HepG2 (cell line): ENCODE measurements around the gene CDH13. TPM values are rescaled to one million over a fixed set of nuclear protein-coding genes. Genes with fewer than 3 reads are reported as not detected.

Source experiments
- ATAC-seq: fragments of 200-7000 bp; cut with Tn5 transposase; 3 replicates; pipeline ENCODE4 v1.9.1; 2020; ENCODE audit warnings: mild to moderate bottlenecking, moderate library complexity
- BruUV-seq: library from RNA; stranded (reverse); fragments of 400-500 nt; replicated peaks from 2 replicates; lab custom pipeline; 2021; lab: Mats Ljungman, UMichigan
- CTCF ChIA-PET: fragments of 300-600 bp; formaldehyde crosslinking; extraction: SDS; loops from one replicate; lab custom pipeline; 2021; ENCODE audit warnings: low total read pairs, inconsistent platforms, low intra/inter-chr PET ratio; lab: Yijun Ruan, JAX
- POLR2A ChIA-PET: fragments of 350-600 bp; sonication (Branson Sonifier 250); formaldehyde crosslinking; loops from one replicate; lab custom pipeline; 2020; ENCODE audit warnings: antibody characterized with exemption, inconsistent platforms; lab: Yijun Ruan, JAX
- DNase-seq: peaks from one replicate; pipeline ENCODE4 v3.0.0-alpha.2; 2015; ENCODE audit warnings: low spot score
- FAIRE-seq: peaks from 3 replicates; lab custom pipeline; 2011; peaks lifted over from hg19 to GRCh38; lab: Jason Lieb, UNC
- H2AFZ ChIP-seq: one replicate; pipeline ENCODE4 v1.6.1; 2011; ENCODE audit warnings: low read length, inconsistent platforms
- H3K27ac ChIP-seq: fragments of 300-600 bp; 3 replicates; pipeline ENCODE4 v1.8.0; 2011; ENCODE audit warnings: mixed run types, mild to moderate bottlenecking, mixed read lengths, low read length, inconsistent platforms; ENCODE audit not compliant: insufficient read depth; ENCODE audit errors: extremely low read length
- H3K27me3 ChIP-seq, 2 experiments: fragments of 200-600 bp in 1 of 2; 2 replicates in 1 of 2; 3 replicates in 1 of 2; pipeline versions ENCODE4 v1.6.0 to v1.8.0; 2011; ENCODE audit warnings: low read length in 2 of 2, mild to moderate bottlenecking in 2 of 2, moderate library complexity in 2 of 2, inconsistent platforms in 1 of 2; ENCODE audit not compliant: insufficient read depth in 2 of 2, control insufficient read depth in 1 of 2
- H3K36me3 ChIP-seq, 2 experiments: fragments of 200-600 bp in 1 of 2; replicated peaks in 1 of 2; 2 replicates in 1 of 2; 3 replicates in 1 of 2; pipeline versions ENCODE4 v1.5.1 to v1.8.0; 2011; ENCODE audit warnings: low read length in 2 of 2, inconsistent platforms in 1 of 2; ENCODE audit not compliant: insufficient read depth in 2 of 2, control insufficient read depth in 1 of 2
- H3K4me1 ChIP-seq: 2 replicates; pipeline ENCODE4 v1.5.1; 2012; ENCODE audit warnings: low read length, inconsistent platforms; ENCODE audit not compliant: insufficient read depth
- H3K4me2 ChIP-seq: 2 replicates; pipeline ENCODE4 v1.6.0; 2011; ENCODE audit warnings: low read depth, low read length, inconsistent platforms
- H3K4me3 ChIP-seq, 3 experiments: fragments of 200-600 bp in 1 of 3; sonication (generic), shearing (Covaris generic) in 1 of 3; replicated peaks in 1 of 3; 2 replicates each; pipeline ENCODE4 v1.5.1; 2011 to 2016; ENCODE audit warnings: low read length in 3 of 3, inconsistent platforms in 2 of 3, low read depth in 2 of 3, mild to moderate bottlenecking in 2 of 3, control low read depth in 1 of 3, mixed read lengths in 1 of 3; ENCODE audit not compliant: insufficient read depth in 1 of 3
- H3K79me2 ChIP-seq: one replicate; pipeline ENCODE4 v1.6.1; 2011; ENCODE audit warnings: low read length, inconsistent platforms; ENCODE audit not compliant: insufficient read depth
- H3K9ac ChIP-seq: 2 replicates; pipeline ENCODE4 v1.6.0; 2011; ENCODE audit warnings: mild to moderate bottlenecking, low read depth, low read length, inconsistent platforms; ENCODE audit not compliant: insufficient read depth
- H3K9me3 ChIP-seq: 2 replicates; pipeline ENCODE4 v1.5.1; 2012; ENCODE audit warnings: mild to moderate bottlenecking, low read length
- H4K20me1 ChIP-seq: 2 replicates; pipeline ENCODE4 v1.6.0; 2011; ENCODE audit warnings: inconsistent platforms, mild to moderate bottlenecking, low read length, moderate library complexity; ENCODE audit not compliant: insufficient read depth
- AKNA ChIP-seq: sonication (generic); formaldehyde crosslinking; IDR thresholded peaks from 2 replicates; pipeline ENCODE4 v1.4.0; 2020; ENCODE audit warnings: missing genetic modification reagents, borderline replicate concordance
- ATF1 ChIP-seq: IDR thresholded peaks from 2 replicates; pipeline ENCODE4 v1.6.1; 2016; ENCODE audit warnings: mild to moderate bottlenecking, control low read depth
- BRCA1 ChIP-seq: sonication (generic); formaldehyde crosslinking; IDR thresholded peaks from 2 replicates; pipeline ENCODE4 v1.4.0; 2020; ENCODE audit warnings: missing genetic modification reagents
- HNF1B ChIP-seq: sonication (generic); formaldehyde crosslinking; IDR thresholded peaks from 2 replicates; pipeline ENCODE4 v1.5.1; 2020; ENCODE audit warnings: mild to moderate bottlenecking, moderate library complexity, missing genetic modification reagents
- PRDM15 ChIP-seq: sonication (generic); formaldehyde crosslinking; IDR thresholded peaks from 2 replicates; pipeline ENCODE4 v1.4.0; 2020; ENCODE audit warnings: missing genetic modification reagents
- SIX4 ChIP-seq: sonication (generic); formaldehyde crosslinking; IDR thresholded peaks from 2 replicates; pipeline ENCODE4 v1.4.0; 2020; ENCODE audit warnings: missing genetic modification reagents
- ZBTB1 ChIP-seq: sonication (generic); formaldehyde crosslinking; IDR thresholded peaks from 2 replicates; pipeline ENCODE4 v1.4.0; 2020; ENCODE audit warnings: missing genetic modification reagents, borderline replicate concordance
- whole genome bisulfite sequencing: methylation state at CpG from one replicate; pipeline ENCODE4 v1.1.6; 2017; ENCODE audit warnings: low lambda C conversion rate; 5-methylcytosine and 5-hydroxymethylcytosine counted together
- in situ Hi-C: cut with HindIII; loops from 2 replicates; pipeline ENCODE4 v1.10.0; 2017; ENCODE audit warnings: low pct_unique_long_range_greater_than_20kb; ENCODE audit not compliant: extremely low pct_ligation_motif_present
- intact Hi-C: fragments of 100-400 bp; cut with micrococcal nuclease; formaldehyde crosslinking; loops from one replicate; pipeline ENCODE4 v1.10.0; 2022; ENCODE audit not compliant: unreplicated experiment
- polyA plus RNA-seq, 8 experiments: library from polyadenylated mRNA; depleted of rRNA in 3 of 8; stranded (reverse) in 7 of 8; unstranded in 1 of 8; fragments of >200 nt; fragmentation: Illumina TruSeq in 4 of 8; extraction: Trizol in 4 of 8; gene quantifications; 2 replicates each; pipeline versions ENCODE4 v1.2.1 to v1.2.3, GENCODE V29; 2011 to 2016; ENCODE audit warnings: low read depth in 4 of 8, missing spikeins in 1 of 8, mixed read lengths in 1 of 8; ENCODE audit not compliant: insufficient read depth in 1 of 8
- total RNA-seq, 5 experiments: library from RNA; depleted of rRNA; stranded (reverse); fragments of >200 nt; fragmentation: Illumina TruSeq; extraction: Trizol; gene quantifications; 2 replicates each; pipeline ENCODE4 v1.2.3, GENCODE V29; 2016; ENCODE audit warnings: low read depth in 1 of 5

The CDH13 gene
- total and polyA plus RNA-seq, 2 of the 13 experiments (the other 11 are each of a cell fraction or from before 2014, with no cell fraction given) = not detected

- Histone ChIP-seq H3K27me3 (peaks cover 0 to 3% of the 10 kb centered on the region in 2 experiments; a peak in 1 of 5 replicates), H3K4me2 (no peak overlapping the region), H2AFZ (no peak overlapping the region), H4K20me1 (no peaks in the 10 kb centered on the region), H3K27ac (no peak overlapping the region), H3K4me3 (no peak overlapping the region), H3K36me3 (no peaks in the 10 kb centered on the region), H3K79me2 (no peaks in the 10 kb centered on the region), H3K4me1 (no peaks in the 10 kb centered on the region), H3K9me3 (no peaks in the 10 kb centered on the region), H3K9ac (no peak overlapping the region)
- TF ChIP-seq PRDM15 (CRISPR knock-in tag) (no peak), BRCA1 (CRISPR knock-in tag) (no peak), ZBTB1 (CRISPR knock-in tag) (no peak), ATF1 (CRISPR knock-in tag) (no peak), AKNA (no peak), HNF1B (CRISPR knock-in tag) (no peak), SIX4 (no peak)
- ATAC-seq (no peak), DNase-seq (no peak), FAIRE-seq (no peak)
- BruUV-seq = no TSS peak
- POLR2A ChIA-PET = no interaction called here
- in situ Hi-C loops (no loop called here), intact Hi-C loops (no loop called here)
- CTCF ChIA-PET = no interaction called here
- 4% methylated on average over 2 of the region's 2 CpGs for WGBS
These were observed 644.4 kb downstream of the CDH13 start for GRCh38 chr16:83271123-83271522.
